ENCODE measurements around the gene DYNLT2. TPM values are rescaled to one million over a fixed set of nuclear protein-coding genes. Genes with fewer than 3 reads are reported as not detected.
A peak's percentile ranks its signal among the peaks of the same experiment; 100 is the strongest.

Gene DYNLT2
- total RNA-seq, 2 experiments from 2014 or later, result 2.2 to 2.4 TPM

GRCh38 chr6:169723200-169723909, 28.0 kb downstream of the DYNLT2 start:
- Mint-ChIP-seq H3K27ac (peak overlapping the region; percentile 97), H3K27me3 (no peaks in the 10 kb centered on the region), H3K36me3 (ENCODE audit: low read depth) (peaks cover 29% of the 10 kb centered on the region), H3K9me3 (no peaks in the 10 kb centered on the region), H3K4me1 (ENCODE audit: low read depth) (peaks cover 51% of the 10 kb centered on the region), H3K4me3 (peak overlapping the region; percentile 94)
- DNase-seq (peak; percentile 73), ATAC-seq (peak; percentile 47)
- intact Hi-C loops (cut with micrococcal nuclease), result loop anchor here (2.0 kb wide), 1 partner anchor 21 kb away; the partner anchor contains the start of genes C6orf120 and WDR27
- POLR2A ChIA-PET, result interaction anchor here (0.6 to 7.8 kb wide), 10 partner anchors 8 to 829 kb away, joined by 3 to 95 read pairs (median 8); partner anchors contain the start of genes C6orf120, DYNLT2, ERMARD and WDR27
- CTCF ChIA-PET, result interaction anchor here (1.9 to 6.3 kb wide), 3 partner anchors 14 to 26 kb away, joined by 6 to 34 read pairs (median 14); partner anchors contain the start of genes C6orf120 and WDR27
- TF ChIP-seq CTCF (IDR thresholded peaks at IDR 0.05), result no peak

- peak overlapping the region; percentile 94 for H3K4me3 Mint-ChIP-seq
- no peak for TF ChIP-seq CTCF (IDR thresholded peaks at IDR 0.05)
- ChIA-PET POLR2A (interaction anchor here (1.2 to 7.8 kb wide), 6 partner anchors 8 to 30 kb away, joined by 3 to 95 read pairs (median 22); partner anchors contain the start of genes C6orf120, DYNLT2, ERMARD and WDR27), CTCF (interaction anchor here (0.9 to 6.3 kb wide), 5 partner anchors 14 to 29 kb away, joined by 4 to 34 read pairs (median 6); partner anchors contain the start of genes C6orf120, DYNLT2, ERMARD and WDR27)
- ATAC-seq (peak; percentile 31), DNase-seq (peak; percentile 57)
- intact Hi-C loops (cut with micrococcal nuclease), result loop anchor here (2.0 kb wide), 1 partner anchor 20 kb away; the partner anchor contains the start of genes C6orf120 and WDR27
- H3K36me3 Mint-ChIP-seq (ENCODE audit: low read depth), result peaks cover 29% of the 10 kb centered on the region
- no peaks in the 10 kb centered on the region for H3K27me3 Mint-ChIP-seq
- H3K4me1 Mint-ChIP-seq (ENCODE audit: low read depth), result peaks cover 46% of the 10 kb centered on the region
- H3K27ac Mint-ChIP-seq, result peak overlapping the region; percentile 97
- H3K9me3 Mint-ChIP-seq, result no peaks in the 10 kb centered on the region
These were observed 28.8 kb downstream of the DYNLT2 start for GRCh38 chr6:169722362-169723199.

GRCh38 chr6:169720207-169720855, 31.0 kb downstream of the DYNLT2 start:
- H3K4me1 Mint-ChIP-seq (ENCODE audit: low read depth), result peaks cover 33% of the 10 kb centered on the region
- TF ChIP-seq CTCF (IDR thresholded peaks at IDR 0.05), result no peak
- H3K4me3 Mint-ChIP-seq, result no peak overlapping the region
- DNase-seq (no peak), ATAC-seq (no peak)
- CTCF ChIA-PET, result interaction anchor here (0.7 to 6.3 kb wide), 3 partner anchors 11 to 19 kb away, joined by 3 to 34 read pairs (median 17); partner anchors contain the start of genes C6orf120 and WDR27
- POLR2A ChIA-PET, result interaction anchor here (0.9 to 1.4 kb wide), 3 partner anchors 13 to 32 kb away, joined by 3 to 4 read pairs (median 4); partner anchors contain the start of genes C6orf120 and WDR27
- H3K27me3 Mint-ChIP-seq, result no peaks in the 10 kb centered on the region
- intact Hi-C loops (cut with micrococcal nuclease), result no loop called here
- peaks cover 40% of the 10 kb centered on the region for H3K36me3 Mint-ChIP-seq (ENCODE audit: low read depth)
- H3K9me3 Mint-ChIP-seq, result no peaks in the 10 kb centered on the region
- peak overlapping the region; percentile 62 for H3K27ac Mint-ChIP-seq

- CTCF ChIA-PET, result interaction anchor here (1.3 to 6.3 kb wide), 3 partner anchors 10 to 71 kb away, joined by 4 to 34 read pairs (median 17); partner anchors contain the start of genes C6orf120 and WDR27
- Mint-ChIP-seq H3K36me3 (ENCODE audit: low read depth) (peaks cover 48% of the 10 kb centered on the region), H3K27me3 (no peaks in the 10 kb centered on the region), H3K4me1 (ENCODE audit: low read depth) (peaks cover 33% of the 10 kb centered on the region), H3K4me3 (no peak overlapping the region), H3K9me3 (no peaks in the 10 kb centered on the region), H3K27ac (peak overlapping the region; percentile 28)
- intact Hi-C loops (cut with micrococcal nuclease), result no loop called here
- no peak for DNase-seq
- no peak for ATAC-seq
- TF ChIP-seq CTCF (IDR thresholded peaks at IDR 0.05), result no peak
- POLR2A ChIA-PET, result interaction anchor here (0.9 to 3.0 kb wide), 3 partner anchors 12 to 17 kb away, joined by 3 to 18 read pairs (median 4); partner anchors contain the start of genes C6orf120 and WDR27
These were observed 32.3 kb downstream of the DYNLT2 start for GRCh38 chr6:169719117-169719516.
